NT2/D1 (cell line): ENCODE results near the gene KLF7.

Experiments used
- YY1 ChIP-seq: IDR thresholded peaks from 2 replicates; pipeline ENCODE4 v1.6.1; 2011; ENCODE audit not compliant: insufficient read length, insufficient read depth
- ZNF274 ChIP-seq: IDR thresholded peaks from 2 replicates; pipeline ENCODE4 v1.6.1; 2011; ENCODE audit warnings: mild to moderate bottlenecking, low read depth, low read length

DNA sequence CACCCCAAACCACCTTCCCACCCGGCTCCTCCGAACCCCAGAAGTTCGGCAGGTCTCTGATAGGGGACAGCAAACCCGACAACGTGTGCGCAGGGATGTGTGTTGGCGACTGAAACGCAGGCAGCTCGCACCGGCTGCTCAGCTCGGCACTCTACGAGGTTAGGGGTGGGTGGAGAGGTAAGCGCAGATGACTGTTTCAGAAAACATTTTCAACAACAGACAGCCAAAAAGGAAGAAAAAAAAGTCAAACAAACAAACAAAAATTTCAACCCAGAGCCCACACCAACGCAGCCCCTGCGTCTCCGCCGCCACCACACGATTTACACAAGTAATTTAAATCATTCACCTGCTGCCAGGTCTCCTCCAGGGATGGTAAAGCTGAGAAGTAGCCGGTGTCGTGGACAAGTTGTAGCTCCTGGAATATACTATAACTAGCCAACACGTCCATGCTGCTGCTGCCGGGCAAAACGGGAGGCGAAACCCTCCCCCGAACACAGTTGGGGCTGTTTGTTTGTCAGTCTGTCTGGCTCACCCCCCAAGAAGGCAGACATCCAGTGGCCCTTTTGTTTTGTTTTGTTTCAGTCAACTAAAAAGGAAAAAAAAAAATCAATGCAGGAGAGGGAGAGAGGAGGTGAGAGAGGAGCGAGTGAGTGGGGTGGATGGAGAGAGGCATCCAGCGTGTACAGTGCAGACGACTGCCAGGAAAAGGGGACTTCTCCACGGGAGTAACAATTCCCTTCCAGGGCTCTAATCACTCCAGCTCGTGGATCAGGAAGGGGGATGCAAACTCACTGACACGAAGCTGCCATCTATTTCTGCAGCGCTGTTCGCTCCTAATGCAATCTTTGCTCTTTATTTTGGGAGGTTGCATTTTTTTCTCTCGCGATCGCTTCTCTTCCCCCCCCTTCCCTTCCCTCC lies at the start of gene KLF7:
- TF ChIP-seq YY1: no peak
- no peak for TF ChIP-seq ZNF274
